Adrenal gland (tissue), 5 donors: ENCODE measurements around the gene SLC6A1.

Experiments
- CTCF ChIP-seq, 6 experiments: fragments of 450-650 bp in 4 of 6; fragments of 200-600 bp in 2 of 6; sonication (generic) in 1 of 6; IDR thresholded peaks; 1 replicate in 5 of 6; 2 replicates in 1 of 6; pipeline versions ENCODE4 v1.5.1 to v1.8.0; 2016 to 2021; ENCODE audit warnings: antibody characterized with exemption in 6 of 6, mild to moderate bottlenecking in 2 of 6, moderate library complexity in 1 of 6
- POLR2A ChIP-seq, 2 donors: fragments of 450-650 bp; IDR thresholded peaks; one replicate each; pipeline ENCODE4 v1.6.1; 2017; ENCODE audit warnings: antibody characterized with exemption in 2 of 2, mild to moderate bottlenecking in 2 of 2, moderate library complexity in 1 of 2
- donor health status: DM: no; HTN: no; CAD: no.

- no peak for TF ChIP-seq POLR2A (IDR thresholded peaks at IDR 0.05)
- TF ChIP-seq CTCF (IDR thresholded peaks at IDR 0.05) = no peak
These were observed 9.1 kb downstream of the SLC6A1 start for GRCh38 chr3:11001658-11002021.
